Measurements from ENCODE around the gene GRID1.
"Not testable (repeated sequence)": the region's sequence is repeated elsewhere in the genome, so short reads cannot be mapped to it uniquely, and the experiment has no call there.

The GRID1 gene

DNA sequence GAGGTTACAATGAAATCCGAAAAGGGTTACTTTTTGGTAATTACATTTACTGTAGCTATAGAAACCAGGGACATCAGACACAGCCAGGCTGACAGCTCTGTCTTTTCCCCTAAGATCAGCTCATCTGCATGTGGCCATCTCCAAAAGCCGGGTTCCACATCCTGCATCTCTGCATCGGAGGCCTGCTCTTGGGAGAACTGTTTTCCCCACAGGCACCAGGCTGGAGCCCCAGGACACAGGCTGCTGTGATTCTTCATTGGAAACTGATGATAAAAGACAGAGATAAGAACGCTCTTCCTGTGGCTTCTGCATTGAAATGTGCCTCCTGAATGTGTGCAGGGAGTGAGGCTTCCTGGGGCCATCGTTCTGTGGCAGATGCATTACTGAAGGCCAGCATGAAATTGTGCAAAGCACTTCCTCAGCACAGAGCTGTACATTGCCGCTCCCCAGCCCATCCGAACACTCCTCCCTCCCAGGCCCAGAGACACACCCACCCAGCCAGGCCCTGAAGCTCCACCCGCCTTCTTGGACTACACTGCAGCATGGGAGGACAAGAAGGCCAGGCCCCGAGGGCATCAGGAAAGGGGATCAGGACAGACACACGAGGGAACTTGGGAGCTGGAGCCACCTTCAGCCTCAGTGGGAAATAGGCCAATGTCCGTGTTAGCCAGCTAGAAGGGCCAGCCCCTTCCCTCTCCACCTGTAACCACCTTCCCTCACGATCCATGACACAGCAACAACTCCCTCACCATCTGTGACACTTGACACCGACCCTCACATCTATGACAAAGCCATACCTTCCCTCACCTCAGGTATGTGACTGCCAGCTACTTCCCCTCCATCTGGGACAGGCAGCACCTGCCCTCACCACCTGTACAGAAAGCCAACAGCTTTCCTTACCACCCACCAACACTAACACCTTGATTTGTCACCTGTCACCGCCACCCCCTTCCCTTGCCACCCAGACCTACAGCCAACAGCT lies 113.2 kb downstream of the GRID1 start:
- DNase-seq (ENCODE audit: low read depth, low spot score) = peak; percentile 56

DNA sequence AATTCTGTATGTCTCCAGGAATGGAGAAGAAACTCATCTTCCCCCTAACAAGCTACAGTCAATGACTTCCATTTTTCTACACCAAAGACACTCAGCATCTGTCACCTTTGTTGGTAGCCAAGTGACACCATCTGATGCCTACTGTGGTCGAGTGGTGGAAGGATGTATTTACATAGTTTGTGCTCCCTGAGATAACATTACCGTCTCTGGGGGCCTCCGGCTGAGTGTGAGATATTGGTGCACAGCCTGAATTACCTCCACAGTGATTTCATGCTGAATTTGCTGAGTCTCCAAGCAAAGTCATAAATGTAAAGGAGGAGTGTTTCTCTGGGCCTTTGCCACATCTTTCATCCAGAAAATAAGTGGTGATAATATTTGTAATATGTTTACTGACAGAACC lies 114.0 kb downstream of the GRID1 start:
- no peak for DNase-seq (ENCODE audit: low read depth, low spot score)

DNA sequence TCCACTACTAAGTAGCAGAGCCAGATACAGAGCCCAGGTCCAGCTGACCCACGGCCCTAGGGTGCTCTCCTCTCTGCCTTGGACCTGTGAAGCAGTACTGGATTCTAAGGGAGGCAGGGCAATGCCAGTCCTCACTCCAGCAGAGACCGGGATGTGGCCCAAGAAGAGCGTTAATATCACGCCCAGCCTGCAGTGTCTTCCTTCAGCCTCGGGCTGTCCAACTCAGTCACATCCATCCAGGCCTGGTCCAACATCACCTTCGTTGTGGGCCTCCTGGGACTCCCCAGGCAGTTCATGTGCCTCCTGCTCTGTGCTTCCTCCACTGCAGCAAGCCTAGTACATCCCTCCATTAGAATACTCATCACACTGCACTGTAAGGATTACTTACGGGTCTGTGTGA lies 114.5 kb downstream of the GRID1 start:
- no peak for DNase-seq (ENCODE audit: low read depth, low spot score)

DNA sequence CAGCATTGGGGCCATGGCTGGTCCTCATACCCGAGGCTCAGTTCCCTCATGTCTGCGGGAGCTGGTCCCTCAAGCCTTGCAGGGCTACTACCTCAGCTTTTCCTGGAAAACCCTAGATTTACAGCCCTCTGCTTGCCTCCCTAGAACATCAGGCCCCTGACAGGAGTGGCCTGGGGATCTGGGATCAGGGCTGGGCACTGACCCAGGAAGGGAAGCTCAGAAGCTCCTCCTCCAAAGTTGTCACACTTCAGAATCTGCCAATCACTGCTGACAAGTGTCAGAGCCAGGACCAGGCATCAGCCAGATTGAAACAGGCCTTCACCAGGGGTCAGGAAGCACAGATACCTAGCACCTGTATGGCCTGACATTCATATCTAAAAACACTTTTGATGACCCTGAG lies 115.2 kb downstream of the GRID1 start:
- DNase-seq (ENCODE audit: low read depth, low spot score) = no peak

DNA sequence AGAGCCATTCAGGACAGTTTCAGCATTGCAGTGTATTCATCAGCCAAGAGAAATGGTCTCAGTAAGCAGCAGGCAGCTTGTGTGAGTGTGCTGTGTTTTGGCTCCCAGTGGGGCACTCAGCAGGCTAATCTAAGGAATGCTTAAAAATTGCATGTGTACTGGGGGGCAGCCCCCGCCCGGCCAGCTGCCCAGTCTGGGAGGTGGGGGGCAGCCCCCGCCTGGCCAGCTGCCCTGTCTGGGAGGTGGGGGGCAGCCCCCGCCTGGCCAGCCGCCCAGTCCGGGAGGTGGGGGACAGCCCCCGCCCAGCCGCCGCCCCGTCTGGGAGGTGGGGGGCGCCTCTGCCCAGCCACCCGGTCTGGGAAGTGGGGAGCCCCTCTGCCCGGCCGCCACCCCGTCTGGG lies 116.2 kb downstream of the GRID1 start:
- no peak for DNase-seq (ENCODE audit: low read depth, low spot score)

DNA sequence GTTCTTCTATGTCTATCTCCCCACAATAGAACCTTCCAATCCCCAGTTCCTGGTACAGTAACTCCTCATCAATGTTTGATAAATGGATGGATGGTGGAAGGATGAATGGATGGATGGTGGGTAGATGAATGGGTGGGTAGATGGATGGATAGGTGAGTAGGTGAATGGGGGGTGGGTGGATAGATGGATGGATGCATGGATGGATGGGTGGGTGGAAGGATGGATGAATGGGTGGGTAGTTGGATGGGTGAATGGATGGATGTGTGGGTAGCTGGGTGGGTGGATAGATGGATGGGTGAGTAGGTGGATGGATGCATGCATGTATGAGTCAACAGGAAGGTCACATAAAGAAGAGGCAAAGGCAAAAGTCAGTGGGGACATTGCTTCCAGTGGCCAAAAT lies 116.8 kb downstream of the GRID1 start:
- DNase-seq (ENCODE audit: low read depth, low spot score) = no peak

DNA sequence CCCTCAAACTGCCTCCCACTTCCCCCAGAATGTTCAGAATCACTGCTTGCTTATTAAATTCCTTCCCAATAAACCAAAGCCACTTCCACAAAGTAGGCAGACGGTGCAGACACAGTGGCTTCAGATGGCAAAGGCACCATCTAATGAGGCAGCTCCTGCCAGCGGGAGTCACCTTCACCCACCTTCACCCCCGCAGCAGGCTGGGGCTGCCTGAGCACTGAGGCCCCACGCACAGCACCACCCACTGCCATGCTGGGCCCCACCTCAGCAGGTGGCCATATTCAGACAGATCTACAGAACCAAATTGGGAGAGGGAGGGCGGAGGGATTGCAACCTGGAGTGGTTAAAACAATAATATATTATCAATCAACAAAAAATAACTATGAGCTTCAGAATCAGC lies 118.5 kb downstream of the GRID1 start:
- DNase-seq (ENCODE audit: low read depth, low spot score) = no peak

DNA sequence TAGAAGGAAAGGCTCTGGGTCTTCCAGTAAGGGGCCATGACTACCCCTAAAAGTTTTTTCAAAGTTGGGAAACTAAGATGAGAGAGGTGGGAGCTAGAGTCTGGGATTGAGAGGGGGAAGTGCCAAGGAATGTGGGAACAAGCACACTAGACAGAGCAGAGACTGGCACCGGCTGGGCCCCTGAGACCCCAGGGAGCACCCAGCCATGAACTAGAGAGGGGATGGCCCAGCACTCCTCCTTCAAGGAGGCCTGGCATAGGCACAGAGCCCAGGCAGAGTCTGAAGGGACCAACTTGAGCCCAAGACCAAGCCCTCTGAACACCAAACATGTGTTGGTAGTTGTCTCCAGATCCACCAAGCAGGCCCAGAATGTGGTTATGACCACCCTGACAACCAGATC lies 119.0 kb downstream of the GRID1 start:
- DNase-seq (ENCODE audit: low read depth, low spot score) = no peak

DNA sequence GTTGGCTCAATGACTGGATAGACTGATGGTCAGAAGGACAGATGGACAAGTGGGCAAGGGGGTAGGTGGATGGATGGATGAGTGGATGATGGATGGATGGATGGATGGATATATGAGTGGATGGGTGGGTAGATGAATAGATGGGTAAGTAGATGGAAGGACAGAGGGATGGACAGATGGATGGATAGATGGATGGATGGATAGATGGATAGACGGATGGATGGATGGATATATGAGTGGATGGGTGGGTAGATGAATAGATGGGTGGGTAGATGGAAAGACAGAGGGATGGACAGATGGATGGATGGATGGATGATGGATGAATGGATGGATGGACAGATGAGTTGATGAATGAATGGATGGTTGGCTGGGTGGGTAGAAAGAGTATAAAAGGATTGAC lies 119.5 kb downstream of the GRID1 start:
- no peak for DNase-seq (ENCODE audit: low read depth, low spot score)

DNA sequence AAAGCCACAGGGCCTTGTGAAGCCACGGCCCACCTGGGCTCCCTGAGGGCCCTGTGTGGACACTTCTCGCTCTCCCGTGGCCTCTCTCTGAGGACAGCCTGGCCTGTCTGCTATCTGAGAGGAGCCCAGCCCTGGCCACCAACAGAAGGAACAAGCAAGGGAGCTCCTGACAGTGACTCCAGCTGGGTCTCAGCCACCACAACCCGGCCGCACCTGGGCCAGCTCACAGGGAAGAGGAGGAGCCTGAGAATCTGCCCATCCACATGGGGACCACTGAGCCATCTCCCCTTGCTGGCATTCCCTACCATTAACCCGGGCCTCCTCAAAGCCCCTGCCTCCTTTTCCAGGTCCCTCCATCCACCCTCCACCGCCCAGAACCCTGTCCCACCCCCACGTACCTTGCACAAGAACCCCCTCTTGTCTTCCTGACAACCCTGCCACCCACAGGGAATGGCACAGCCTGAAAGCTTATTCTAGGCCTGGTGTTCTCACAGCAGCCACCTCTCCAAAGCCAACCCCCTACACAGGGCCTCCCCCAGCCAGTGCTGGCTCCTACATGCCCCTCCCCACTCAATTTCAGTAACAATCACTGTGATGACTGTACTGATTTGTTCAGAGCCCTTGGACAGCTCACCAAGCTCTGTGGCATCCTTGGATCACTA lies 120.2 kb downstream of the GRID1 start:
- DNase-seq (ENCODE audit: low read depth, low spot score) = no peak

DNA sequence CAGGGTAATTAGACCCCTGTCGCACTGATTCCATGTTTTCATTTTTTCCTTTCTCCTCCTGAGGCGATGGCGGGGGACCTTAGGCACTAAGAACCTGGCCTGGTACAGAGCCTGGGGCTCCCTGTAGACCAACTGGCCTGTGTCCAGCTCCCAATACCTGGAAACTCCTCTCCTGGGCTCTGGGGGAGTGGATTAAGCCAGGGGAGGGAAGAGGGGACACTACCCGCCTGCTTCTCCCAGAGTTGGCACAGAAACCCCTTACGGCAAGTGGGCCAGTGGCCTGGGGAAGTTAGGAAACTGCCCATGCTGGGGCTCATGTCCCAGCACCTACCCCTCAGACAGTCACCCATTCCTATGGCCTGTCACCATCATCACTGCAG lies 121.6 kb downstream of the GRID1 start:
- no peak for DNase-seq (ENCODE audit: low read depth, low spot score)

DNA sequence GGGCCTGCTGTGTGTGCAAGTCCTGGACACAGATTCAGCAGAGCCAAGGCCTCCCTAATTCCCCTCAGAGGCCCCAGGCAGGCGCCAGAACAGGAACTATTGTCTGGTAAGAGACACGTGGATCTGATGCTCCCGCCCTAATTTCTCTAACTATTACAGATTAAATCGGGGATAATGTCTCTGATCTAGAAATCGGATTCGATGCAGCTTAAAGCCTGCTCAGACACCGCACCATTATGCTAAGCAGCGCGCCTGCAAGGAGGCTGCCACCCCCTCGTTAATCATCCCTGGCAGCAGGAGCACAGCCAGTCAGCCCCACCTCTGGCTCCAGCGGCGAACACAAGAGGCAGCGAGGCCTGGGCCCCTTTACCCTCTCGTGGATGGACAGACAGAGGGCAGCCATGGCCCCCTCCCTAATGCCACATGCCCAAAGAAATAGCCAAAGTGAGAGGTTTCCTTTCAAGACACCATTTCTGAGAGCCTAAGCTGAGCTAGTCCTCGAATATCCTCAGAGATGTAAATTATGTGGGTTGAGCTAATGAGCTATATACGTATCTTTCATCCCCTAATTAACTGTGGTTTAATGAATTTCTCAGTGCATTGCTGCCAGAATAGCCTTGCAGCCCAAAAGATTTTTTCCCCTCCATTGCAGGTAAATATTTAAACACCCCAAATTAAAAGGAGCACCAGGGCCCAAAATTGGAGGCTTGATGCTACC lies 122.1 kb downstream of the GRID1 start:
- DNase-seq (ENCODE audit: low read depth, low spot score) = no peak

DNA sequence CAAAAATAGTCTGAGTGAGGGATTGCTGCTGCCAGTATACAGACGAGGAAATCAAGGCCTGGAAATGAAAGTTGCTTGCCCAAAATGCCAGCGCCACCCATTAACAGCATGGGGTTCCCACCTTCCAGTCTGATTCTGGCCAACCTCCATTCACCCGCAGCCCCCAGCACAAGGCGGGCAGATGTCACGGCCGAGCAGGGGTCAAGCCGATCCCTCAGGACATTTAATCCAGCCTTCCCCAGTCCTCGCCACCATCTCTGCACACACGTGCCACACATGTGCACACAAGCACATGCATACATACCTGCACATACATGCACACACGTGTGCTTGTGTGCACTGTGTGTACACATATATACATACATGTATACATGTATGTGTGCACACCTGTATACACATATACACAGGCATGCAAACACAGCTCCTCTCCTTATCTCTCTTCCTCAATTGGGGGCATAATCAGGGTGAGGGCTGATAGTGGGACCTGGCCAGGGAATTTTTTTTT lies 122.9 kb downstream of the GRID1 start:
- no peak for DNase-seq (ENCODE audit: low read depth, low spot score)

DNA sequence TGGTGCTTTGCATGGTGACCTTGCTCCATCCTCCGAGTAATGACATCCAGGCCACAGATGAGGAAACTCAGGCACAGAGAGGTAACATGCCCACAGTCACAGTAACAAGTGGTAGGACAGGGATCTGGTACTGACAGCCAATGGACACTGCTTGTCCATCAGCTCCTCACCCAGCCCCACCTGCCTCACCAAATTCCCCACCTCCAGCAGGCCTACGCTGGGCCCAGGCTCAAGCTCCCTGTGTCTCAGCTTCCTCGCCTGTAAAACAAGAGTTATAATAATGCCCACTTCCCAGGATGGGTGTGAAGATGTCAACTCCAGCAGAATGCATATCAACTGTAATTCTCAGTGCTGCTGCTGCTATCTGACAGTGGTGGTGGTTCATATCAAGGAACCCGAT lies 123.8 kb downstream of the GRID1 start:
- DNase-seq (ENCODE audit: low read depth, low spot score) = no peak

DNA sequence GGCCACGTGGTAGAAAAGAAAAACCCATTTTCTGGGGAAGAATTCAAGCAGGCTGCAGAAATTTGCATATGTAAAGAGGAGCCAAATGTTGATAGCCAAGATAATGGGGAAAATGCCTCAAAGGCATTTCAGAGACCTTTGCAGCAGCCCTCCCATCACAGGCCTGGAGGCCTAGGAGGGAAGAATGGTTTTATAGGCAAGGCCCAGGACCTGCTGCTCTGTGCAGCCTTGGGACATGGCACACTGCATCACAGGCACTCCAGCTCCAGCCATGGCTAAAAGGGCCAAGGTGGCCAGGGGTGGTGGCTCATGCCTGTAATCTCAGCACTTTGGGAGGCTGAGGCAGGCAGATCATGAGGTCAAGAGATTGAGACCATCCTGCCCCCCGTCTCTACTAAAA lies 128.5 kb downstream of the GRID1 start:
- DNase-seq (ENCODE audit: low read depth, low spot score) = not testable (repeated sequence)

DNA sequence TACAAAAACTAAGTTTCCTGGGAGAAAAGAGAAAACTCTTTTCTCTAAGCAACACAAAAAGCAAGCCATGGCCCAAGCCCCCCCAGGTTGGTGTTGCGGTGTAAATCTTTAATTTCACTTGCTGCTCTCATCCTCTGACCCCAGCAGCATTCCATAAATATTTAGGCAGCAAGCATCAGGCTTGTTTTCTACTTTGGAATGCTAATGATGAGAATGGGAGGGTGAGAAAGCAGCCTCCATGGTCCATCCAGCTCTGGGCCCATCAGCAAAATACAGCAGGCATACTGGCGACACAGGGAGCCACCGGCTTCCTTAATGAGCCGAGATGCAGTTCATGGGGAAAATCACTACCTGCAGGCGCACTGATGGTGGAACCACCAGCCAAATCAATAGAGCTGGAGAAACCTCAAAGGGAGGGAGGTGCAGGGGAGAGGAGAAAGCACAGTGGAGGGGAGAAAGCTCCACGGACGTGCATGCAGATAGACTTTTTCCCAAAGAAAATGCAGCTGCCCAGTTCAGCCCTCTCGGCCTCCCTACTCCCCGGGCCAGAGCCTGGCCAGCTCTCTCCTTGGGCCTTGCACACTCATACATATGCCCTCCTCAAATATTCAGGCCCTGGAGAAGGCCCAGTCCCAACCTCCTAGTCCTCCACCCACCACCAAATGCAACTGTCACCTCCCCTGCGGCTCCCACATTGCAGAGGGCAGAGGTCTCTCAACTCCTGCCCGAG lies 131.9 kb downstream of the GRID1 start:
- peak; percentile 46 for DNase-seq (ENCODE audit: low read depth, low spot score)

DNA sequence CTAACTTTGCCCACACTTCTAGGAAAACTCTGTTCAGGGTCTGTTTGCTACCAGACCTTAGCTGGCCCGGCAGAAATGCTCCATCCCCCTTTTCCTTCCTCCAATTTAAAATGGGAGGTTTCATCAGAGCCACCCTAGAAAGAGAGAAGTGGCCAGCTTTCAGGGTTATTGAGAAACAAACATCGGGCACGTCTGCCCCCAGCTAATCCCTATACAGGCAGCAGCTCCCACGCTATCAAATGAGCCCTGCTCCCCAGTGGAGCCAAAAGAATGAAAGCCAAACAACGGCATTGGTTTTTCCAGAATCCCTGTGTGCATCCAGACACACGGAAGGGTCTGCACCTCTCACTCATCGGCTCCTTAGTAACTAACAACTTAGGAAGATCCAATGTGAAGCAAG lies 132.5 kb downstream of the GRID1 start:
- DNase-seq (ENCODE audit: low read depth, low spot score) = no peak

DNA sequence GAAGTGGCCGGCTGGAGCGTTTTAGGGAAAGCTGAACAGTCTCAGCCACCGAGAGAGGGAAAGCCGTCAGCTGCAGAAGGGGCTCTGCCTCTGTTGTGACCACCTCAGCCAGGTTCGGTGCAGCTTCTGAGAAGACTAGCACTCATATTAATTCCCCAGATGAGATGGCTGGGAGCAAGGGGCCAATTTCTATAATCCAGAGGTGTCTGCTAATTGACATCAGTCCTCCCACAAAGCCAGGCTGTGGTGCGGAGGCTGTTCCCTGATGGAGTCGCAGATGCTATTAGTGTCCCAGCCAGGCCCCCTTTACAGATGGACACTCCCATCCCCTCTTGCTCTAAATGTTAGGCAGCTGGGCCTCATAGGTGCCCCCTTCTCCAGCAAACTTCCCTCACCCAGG lies 133.5 kb downstream of the GRID1 start:
- DNase-seq (ENCODE audit: low read depth, low spot score) = peak; percentile 7

DNA sequence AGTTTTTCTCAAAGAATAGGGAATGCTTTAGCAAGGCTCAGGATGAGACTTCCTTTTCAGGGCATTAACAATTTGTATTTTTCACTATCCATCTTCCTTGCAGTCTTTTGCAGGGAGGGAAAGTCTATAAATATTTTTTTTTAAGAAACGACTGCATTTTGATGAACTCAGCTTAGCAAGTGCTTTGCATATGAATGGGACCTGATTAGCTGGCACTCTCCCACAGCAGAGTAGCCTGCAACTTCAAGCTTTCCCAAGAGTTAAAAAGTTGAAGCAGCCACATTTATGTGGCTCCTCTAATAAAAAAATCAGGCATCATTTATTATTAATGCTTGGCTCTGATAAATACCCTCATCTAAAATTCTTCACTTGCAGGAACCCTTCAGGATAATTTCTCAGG lies 134.0 kb downstream of the GRID1 start:
- no peak for DNase-seq (ENCODE audit: low read depth, low spot score)

DNA sequence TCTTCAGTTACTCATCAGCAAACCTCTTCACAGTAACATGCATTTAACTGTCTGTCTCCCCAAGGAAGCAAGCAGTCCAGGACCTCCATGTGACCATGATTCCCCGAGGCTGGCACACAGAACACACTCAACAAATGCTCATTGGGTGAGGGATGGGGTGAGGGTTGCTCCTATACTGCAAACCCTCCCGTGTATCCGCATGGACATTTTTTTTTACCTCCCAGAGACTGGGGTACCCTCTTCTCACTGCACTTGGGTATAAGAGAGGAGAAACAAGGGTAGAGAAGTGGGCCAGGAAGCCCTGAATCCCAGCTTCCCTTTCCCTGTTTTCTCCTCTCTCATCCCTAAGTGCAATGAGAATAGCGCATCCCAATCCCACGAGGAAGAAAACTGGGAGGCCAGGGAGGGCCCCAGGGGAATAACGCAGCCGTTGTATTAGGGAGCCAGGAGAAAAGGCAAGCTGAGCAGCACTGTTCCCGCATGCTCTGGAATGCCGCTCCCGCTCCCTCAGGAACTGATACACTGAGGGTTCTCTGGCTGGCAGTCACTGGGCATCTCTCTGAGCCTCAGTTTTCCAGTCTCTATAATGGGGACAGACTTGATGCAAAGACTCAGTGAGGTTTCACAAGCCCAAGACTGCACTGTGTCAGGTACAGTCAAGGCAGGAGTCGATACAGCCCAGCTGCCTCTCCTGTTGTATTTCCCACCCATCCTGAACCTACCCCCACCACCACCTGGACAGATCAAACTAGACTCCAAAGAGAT lies 134.6 kb downstream of the GRID1 start:
- peak; percentile 24 for DNase-seq (ENCODE audit: low read depth, low spot score)

All from ELF-1 (cell line).